SK-N-MC (cell line): Measurements from ENCODE around the gene SCAANT1.

Source experiments
- DNase-seq: peaks from one replicate; pipeline ENCODE4 v3.0.0-alpha.2; 2011; ENCODE audit warnings: low read depth, low spot score
- H3K27ac ChIP-seq: fragments of 200-600 bp; sonication (generic); 2 replicates; pipeline ENCODE4 v1.5.1; 2016; ENCODE audit warnings: mixed run types
- H3K36me3 ChIP-seq: fragments of 200-600 bp; sonication (generic); 2 replicates; pipeline ENCODE4 v1.6.1; 2017; ENCODE audit warnings: antibody characterized with exemption, low read length, mixed read lengths; ENCODE audit not compliant: insufficient read depth
- H3K4me3 ChIP-seq: fragments of 200-600 bp; sonication (generic); 2 replicates; pipeline ENCODE4 v1.5.1; 2016
- H3K9ac ChIP-seq: fragments of 200-600 bp; sonication (generic); 2 replicates; pipeline ENCODE4 v1.8.0; 2017; ENCODE audit warnings: mixed run types, mixed read lengths; ENCODE audit not compliant: insufficient read length
- H3K9me3 ChIP-seq: fragments of 200-600 bp; sonication (generic); 2 replicates; pipeline ENCODE4 v1.6.1; 2017; ENCODE audit warnings: low read depth, mild to moderate bottlenecking, antibody characterized with exemption, low read length, moderate library complexity, mixed read lengths
- EZH2 ChIP-seq: fragments of 200-600 bp; sonication (generic); IDR thresholded peaks from one replicate; pipeline ENCODE4 v1.6.1; 2017; ENCODE audit warnings: antibody characterized with exemption
- FOXP2 ChIP-seq: optimal IDR thresholded peaks from 2 replicates; pipeline ENCODE3; 2011; ENCODE audit warnings: mild to moderate bottlenecking, moderate library complexity; ENCODE audit not compliant: insufficient read depth; ENCODE audit errors: extremely low read length, control extremely low read depth
- POLR2AphosphoS5 ChIP-seq: IDR thresholded peaks from 2 replicates; pipeline ENCODE4 v1.6.1; 2012; ENCODE audit warnings: mild to moderate bottlenecking, low read depth, low read length, borderline replicate concordance

The SCAANT1 gene

GRCh38 chr3:63910891-63911290, 1.3 kb downstream of the SCAANT1 start:
- no peak overlapping the region for H3K27ac ChIP-seq
- no peak overlapping the region for H3K9ac ChIP-seq
- H3K36me3 ChIP-seq, result no peaks in the 10 kb centered on the region
- no peaks in the 10 kb centered on the region for H3K9me3 ChIP-seq
- no peak for DNase-seq
- H3K4me3 ChIP-seq, result no peak overlapping the region
- no peak for TF ChIP-seq FOXP2
- no peak for TF ChIP-seq POLR2AphosphoS5
- no peak for TF ChIP-seq EZH2

- Histone ChIP-seq H3K27ac (no peak overlapping the region), H3K36me3 (no peaks in the 10 kb centered on the region), H3K9me3 (no peaks in the 10 kb centered on the region), H3K4me3 (no peak overlapping the region), H3K9ac (no peak overlapping the region)
- DNase-seq, result no peak
- TF ChIP-seq EZH2 (no peak), POLR2AphosphoS5 (no peak), FOXP2 (no peak)
Observed at GRCh38 chr3:63910001-63910400, 2.2 kb downstream of the SCAANT1 start.

- no peak overlapping the region for H3K9ac ChIP-seq
- no peak overlapping the region for H3K27ac ChIP-seq
- H3K36me3 ChIP-seq, result no peaks in the 10 kb centered on the region
- H3K4me3 ChIP-seq, result no peak overlapping the region
- DNase-seq, result no peak
- TF ChIP-seq POLR2AphosphoS5 (no peak), EZH2 (no peak), FOXP2 (no peak)
- no peaks in the 10 kb centered on the region for H3K9me3 ChIP-seq
Observed at GRCh38 chr3:63909431-63909830, 2.8 kb downstream of the SCAANT1 start.

GRCh38 chr3:63908776-63909175, 3.4 kb downstream of the SCAANT1 start:
- no peak overlapping the region for H3K9ac ChIP-seq
- H3K4me3 ChIP-seq, result no peak overlapping the region
- no peak overlapping the region for H3K27ac ChIP-seq
- no peak for DNase-seq
- no peaks in the 10 kb centered on the region for H3K36me3 ChIP-seq
- no peaks in the 10 kb centered on the region for H3K9me3 ChIP-seq
- no peak for TF ChIP-seq FOXP2
- TF ChIP-seq EZH2, result no peak
- TF ChIP-seq POLR2AphosphoS5, result no peak

GRCh38 chr3:63908081-63908736, 4.0 kb downstream of the SCAANT1 start:
- Histone ChIP-seq H3K4me3 (no peak overlapping the region), H3K9ac (no peak overlapping the region), H3K36me3 (no peaks in the 10 kb centered on the region), H3K9me3 (no peaks in the 10 kb centered on the region), H3K27ac (no peak overlapping the region)
- DNase-seq, result no peak
- TF ChIP-seq EZH2 (no peak), FOXP2 (no peak), POLR2AphosphoS5 (no peak)

- no peak overlapping the region for H3K27ac ChIP-seq
- no peak for DNase-seq
- no peaks in the 10 kb centered on the region for H3K9me3 ChIP-seq
- H3K36me3 ChIP-seq, result no peaks in the 10 kb centered on the region
- no peak overlapping the region for H3K9ac ChIP-seq
- H3K4me3 ChIP-seq, result no peak overlapping the region
- TF ChIP-seq POLR2AphosphoS5 (no peak), EZH2 (no peak), FOXP2 (no peak)
Observed at GRCh38 chr3:63905731-63906620, 6.2 kb downstream of the SCAANT1 start.

- Histone ChIP-seq H3K9me3 (no peaks in the 10 kb centered on the region), H3K27ac (no peak overlapping the region), H3K9ac (no peak overlapping the region), H3K4me3 (no peak overlapping the region), H3K36me3 (no peaks in the 10 kb centered on the region; the same call in 1 of the 2 replicates)
- no peak for TF ChIP-seq POLR2AphosphoS5
- no peak for TF ChIP-seq FOXP2
- no peak for TF ChIP-seq EZH2
- peak; percentile 10 for DNase-seq
Observed at GRCh38 chr3:63900459-63900858, 11.7 kb downstream of the SCAANT1 start.

GRCh38 chr3:63900010-63900409, 12.2 kb downstream of the SCAANT1 start:
- no peaks in the 10 kb centered on the region; the same call in 1 of the 2 replicates for H3K36me3 ChIP-seq

More at GRCh38 chr3:63900010-63900409, 12.2 kb downstream of the SCAANT1 start:
- Histone ChIP-seq H3K4me3 (no peak overlapping the region), H3K9me3 (no peaks in the 10 kb centered on the region), H3K27ac (no peak overlapping the region), H3K9ac (no peak overlapping the region)
- TF ChIP-seq POLR2AphosphoS5 (no peak), FOXP2 (no peak), EZH2 (no peak)
- DNase-seq, result no peak
